HL-60 (cell line): ENCODE data around the gene ZG16.
"Not testable (repeated sequence)": the region's sequence is repeated elsewhere in the genome, so short reads cannot be mapped to it uniquely, and the experiment has no call there.

Experiments
- DNase-seq, 2 experiments: peaks; one replicate each; pipeline ENCODE4 v3.0.0-alpha.2; 2010 to 2020; ENCODE audit warnings: low read depth in 1 of 2, low spot score in 1 of 2
- H3K27ac ChIP-seq: fragments of 250-450 bp; sonication (Bioruptor Pico); replicated peaks from 2 replicates; pipeline ENCODE4 v1.5.1; 2020; ENCODE audit warnings: mild to moderate bottlenecking, moderate library complexity
- H3K27me3 ChIP-seq: fragments of 250-450 bp; sonication (Bioruptor Pico); 2 replicates; pipeline ENCODE4 v1.5.1; 2021; ENCODE audit warnings: mild to moderate bottlenecking, moderate library complexity; ENCODE audit not compliant: insufficient read depth, poor library complexity, severe bottlenecking
- H3K4me3 ChIP-seq: replicated peaks from 2 replicates; pipeline ENCODE4 v1.5.1; 2011; ENCODE audit warnings: mild to moderate bottlenecking, control low read depth, low read length; ENCODE audit not compliant: insufficient read depth
- GABPA ChIP-seq: IDR thresholded peaks from 2 replicates; pipeline ENCODE4 v1.6.1; 2012; ENCODE audit warnings: low read depth
- POLR2AphosphoS5 ChIP-seq: IDR thresholded peaks from 2 replicates; pipeline ENCODE4 v1.6.1; 2012; ENCODE audit warnings: low read depth
- REST ChIP-seq: IDR thresholded peaks from 2 replicates; pipeline ENCODE4 v1.6.1; 2012; ENCODE audit warnings: low read depth; ENCODE audit not compliant: insufficient replicate concordance
- SPI1 ChIP-seq: IDR thresholded peaks from 2 replicates; pipeline ENCODE4 v1.6.1; 2012; ENCODE audit warnings: low read depth, mild to moderate bottlenecking, borderline replicate concordance
- TF ChIP-seq, protein P1 (sequence below): IDR thresholded peaks from one replicate; pipeline ENCODE4 v1.5.1; 2011; ENCODE audit warnings: low read length, control low read depth, inconsistent platforms; ENCODE audit not compliant: insufficient read depth

Gene ZG16

DNA sequence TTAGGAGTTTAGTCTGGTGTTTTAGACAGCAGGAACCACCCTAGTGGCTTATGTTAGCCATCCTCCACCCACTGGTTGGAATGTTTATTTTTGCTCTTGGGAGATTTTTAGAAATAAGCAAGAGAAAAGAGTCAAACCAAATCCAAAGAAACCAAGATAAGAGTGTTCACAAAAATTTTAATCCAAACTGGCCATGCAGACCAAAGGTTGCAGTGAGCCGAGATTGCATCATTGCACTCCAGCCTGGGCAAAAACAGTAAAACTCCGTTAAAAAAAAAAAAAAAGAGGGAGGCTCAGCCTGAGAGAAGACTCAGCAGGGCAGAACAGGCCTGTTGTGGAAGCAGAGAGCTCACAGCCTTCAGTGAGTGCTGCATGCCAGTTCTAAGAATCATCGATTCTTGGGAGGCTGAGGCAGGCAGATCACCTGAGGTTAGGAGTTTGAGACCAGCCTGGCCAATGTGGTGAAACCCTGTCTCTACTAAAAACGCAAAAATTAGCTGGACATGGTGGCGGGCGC, 20.0 kb upstream of the ZG16 start:
- TF ChIP-seq REST (no peak), SPI1 (no peak), GABPA (no peak), POLR2AphosphoS5 (no peak)
- TF ChIP-seq, protein P1, sequence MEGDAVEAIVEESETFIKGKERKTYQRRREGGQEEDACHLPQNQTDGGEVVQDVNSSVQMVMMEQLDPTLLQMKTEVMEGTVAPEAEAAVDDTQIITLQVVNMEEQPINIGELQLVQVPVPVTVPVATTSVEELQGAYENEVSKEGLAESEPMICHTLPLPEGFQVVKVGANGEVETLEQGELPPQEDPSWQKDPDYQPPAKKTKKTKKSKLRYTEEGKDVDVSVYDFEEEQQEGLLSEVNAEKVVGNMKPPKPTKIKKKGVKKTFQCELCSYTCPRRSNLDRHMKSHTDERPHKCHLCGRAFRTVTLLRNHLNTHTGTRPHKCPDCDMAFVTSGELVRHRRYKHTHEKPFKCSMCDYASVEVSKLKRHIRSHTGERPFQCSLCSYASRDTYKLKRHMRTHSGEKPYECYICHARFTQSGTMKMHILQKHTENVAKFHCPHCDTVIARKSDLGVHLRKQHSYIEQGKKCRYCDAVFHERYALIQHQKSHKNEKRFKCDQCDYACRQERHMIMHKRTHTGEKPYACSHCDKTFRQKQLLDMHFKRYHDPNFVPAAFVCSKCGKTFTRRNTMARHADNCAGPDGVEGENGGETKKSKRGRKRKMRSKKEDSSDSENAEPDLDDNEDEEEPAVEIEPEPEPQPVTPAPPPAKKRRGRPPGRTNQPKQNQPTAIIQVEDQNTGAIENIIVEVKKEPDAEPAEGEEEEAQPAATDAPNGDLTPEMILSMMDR: no peak
- Histone ChIP-seq H3K27me3 (no peaks in the 10 kb centered on the region), H3K4me3 (no peak overlapping the region), H3K27ac (peak overlapping the region; percentile 41)
- DNase-seq: peak in 1 of 2 experiments; percentile 32

- H3K27ac ChIP-seq: no peak overlapping the region
- TF ChIP-seq GABPA (no peak), POLR2AphosphoS5 (no peak), SPI1 (no peak), REST (no peak)
- TF ChIP-seq, protein P1: no peak
- no peak overlapping the region for H3K4me3 ChIP-seq
- no peak for DNase-seq
- no peaks in the 10 kb centered on the region for H3K27me3 ChIP-seq
Measured at GRCh38 chr16:29760567-29761279, 17.3 kb upstream of the ZG16 start.

- H3K27ac ChIP-seq, H3K4me3 ChIP-seq: not testable (repeated sequence)
Measured at GRCh38 chr16:29761280-29761651, 16.8 kb upstream of the ZG16 start.

GRCh38 chr16:29761882-29762281, 16.2 kb upstream of the ZG16 start:
- TF ChIP-seq GABPA: no peak
- TF ChIP-seq REST: no peak
- TF ChIP-seq SPI1: no peak
- TF ChIP-seq, protein P1: no peak
- TF ChIP-seq POLR2AphosphoS5: no peak
- H3K27ac ChIP-seq: no peak overlapping the region
- H3K27me3 ChIP-seq: no peaks in the 10 kb centered on the region
- DNase-seq: no peak
- no peak overlapping the region for H3K4me3 ChIP-seq

More at GRCh38 chr16:29761280-29761651, 16.8 kb upstream of the ZG16 start:
- not testable (repeated sequence) for H3K27me3 ChIP-seq, DNase-seq
